ENCODE measurements around the gene POLR2B. TPM values are rescaled to one million over a fixed set of nuclear protein-coding genes. Genes with fewer than 3 reads are reported as not detected.

The POLR2B gene
- total and polyA plus RNA-seq, 7 experiments from 2014 or later = 50.7 to 130 (median 77.9) TPM

GRCh38 chr4:57064120-57064519 is 85.4 kb downstream of the POLR2B start:
- H3K4me3 Mint-ChIP-seq = no peak overlapping the region
- no peak overlapping the region for H3K27ac Mint-ChIP-seq
- ATAC-seq (no peak), DNase-seq (no peak)
- no peaks in the 10 kb centered on the region for H3K36me3 Mint-ChIP-seq
- no peak overlapping the region for H3K4me3 ChIP-seq (ENCODE audit: low read length)
- ChIA-PET CTCF (no interaction called here), POLR2A (no interaction called here)
- no peak overlapping the region for H3K27ac ChIP-seq (ENCODE audit: low read depth, low read length)
- intact Hi-C loops (cut with micrococcal nuclease) = no loop called here
- H3K27me3 ChIP-seq (ENCODE audit: control insufficient read depth in 2 of 2, insufficient read depth in 2 of 2, low read length in 2 of 2) = no peaks in the 10 kb centered on the region
- no peaks in the 10 kb centered on the region for H3K36me3 ChIP-seq (ENCODE audit: control insufficient read depth in 2 of 3, insufficient read depth in 3 of 3, low read length in 3 of 3)
- H3K27me3 Mint-ChIP-seq = peaks cover 0 to 9% (median 6%) of the 10 kb centered on the region in 5 donors
- H3K9me3 Mint-ChIP-seq = no peaks in the 10 kb centered on the region
- H3K4me1 ChIP-seq (ENCODE audit: control insufficient read depth in 2 of 2, insufficient read depth in 2 of 2, low read length in 2 of 2) = no peaks in the 10 kb centered on the region
- H3K4me1 Mint-ChIP-seq = peaks cover 0 to 3% (median 0%) of the 10 kb centered on the region in 7 donors
- no peaks in the 10 kb centered on the region for H3K9me3 ChIP-seq (ENCODE audit: control insufficient read depth in 2 of 3, low read length in 3 of 3)

- ATAC-seq (no peak), DNase-seq (no peak)
- no peak overlapping the region for H3K27ac ChIP-seq (ENCODE audit: low read depth, low read length)
- Mint-ChIP-seq H3K4me3 (no peak overlapping the region), H3K9me3 (no peaks in the 10 kb centered on the region), H3K4me1 (peaks cover 0 to 3% (median 0%) of the 10 kb centered on the region in 7 donors), H3K36me3 (no peaks in the 10 kb centered on the region), H3K27me3 (peaks cover 0 to 7% (median 6%) of the 10 kb centered on the region in 5 donors), H3K27ac (no peak overlapping the region)
- H3K27me3 ChIP-seq (ENCODE audit: control insufficient read depth in 2 of 2, insufficient read depth in 2 of 2, low read length in 2 of 2) = no peaks in the 10 kb centered on the region
- no peak overlapping the region for H3K4me3 ChIP-seq (ENCODE audit: low read length)
- H3K9me3 ChIP-seq (ENCODE audit: control insufficient read depth in 2 of 3, low read length in 3 of 3) = no peaks in the 10 kb centered on the region
- no peaks in the 10 kb centered on the region for H3K36me3 ChIP-seq (ENCODE audit: control insufficient read depth in 2 of 3, insufficient read depth in 3 of 3, low read length in 3 of 3)
- ChIA-PET CTCF (no interaction called here), POLR2A (no interaction called here)
- H3K4me1 ChIP-seq (ENCODE audit: control insufficient read depth in 2 of 2, insufficient read depth in 2 of 2, low read length in 2 of 2) = no peaks in the 10 kb centered on the region
- intact Hi-C loops (cut with micrococcal nuclease) = no loop called here
Measured at GRCh38 chr4:57064811-57065711, 86.4 kb downstream of the POLR2B start.

- no peak for DNase-seq
- Mint-ChIP-seq H3K4me1 (peaks cover 0 to 5% (median 0%) of the 10 kb centered on the region in 7 donors), H3K27me3 (peaks cover 0 to 7% (median 6%) of the 10 kb centered on the region in 5 donors), H3K4me3 (no peak overlapping the region), H3K36me3 (no peaks in the 10 kb centered on the region), H3K27ac (peak overlapping the region in 1 of 9 donors; percentile 47), H3K9me3 (no peaks in the 10 kb centered on the region)
- H3K4me1 ChIP-seq (ENCODE audit: control insufficient read depth in 2 of 2, insufficient read depth in 2 of 2, low read length in 2 of 2) = no peaks in the 10 kb centered on the region
- H3K27ac ChIP-seq (ENCODE audit: low read depth, low read length) = no peak overlapping the region
- H3K27me3 ChIP-seq (ENCODE audit: control insufficient read depth in 2 of 2, insufficient read depth in 2 of 2, low read length in 2 of 2) = no peaks in the 10 kb centered on the region
- H3K9me3 ChIP-seq (ENCODE audit: control insufficient read depth in 2 of 3, low read length in 3 of 3) = no peaks in the 10 kb centered on the region
- H3K4me3 ChIP-seq (ENCODE audit: low read length) = no peak overlapping the region
- no peaks in the 10 kb centered on the region for H3K36me3 ChIP-seq (ENCODE audit: control insufficient read depth in 2 of 3, insufficient read depth in 3 of 3, low read length in 3 of 3)
- ATAC-seq = no peak
- POLR2A ChIA-PET = no interaction called here
- CTCF ChIA-PET = no interaction called here
- intact Hi-C loops (cut with micrococcal nuclease) = no loop called here
Measured at GRCh38 chr4:57065730-57066482, 87.2 kb downstream of the POLR2B start.

GRCh38 chr4:57068237-57068981 is 89.7 kb downstream of the POLR2B start:
- POLR2A ChIA-PET = no interaction called here
- DNase-seq (no peak), ATAC-seq (no peak)
- CTCF ChIA-PET = no interaction called here
- Histone ChIP-seq H3K27me3 (ENCODE audit: control insufficient read depth in 2 of 2, insufficient read depth in 2 of 2, low read length in 2 of 2) (no peaks in the 10 kb centered on the region), H3K9me3 (ENCODE audit: control insufficient read depth in 2 of 3, low read length in 3 of 3) (no peaks in the 10 kb centered on the region), H3K4me3 (ENCODE audit: low read length) (no peak overlapping the region), H3K27ac (ENCODE audit: low read depth, low read length) (no peak overlapping the region), H3K36me3 (ENCODE audit: control insufficient read depth in 2 of 3, insufficient read depth in 3 of 3, low read length in 3 of 3) (no peaks in the 10 kb centered on the region), H3K4me1 (ENCODE audit: control insufficient read depth in 2 of 2, insufficient read depth in 2 of 2, low read length in 2 of 2) (no peaks in the 10 kb centered on the region)
- H3K36me3 Mint-ChIP-seq = no peaks in the 10 kb centered on the region
- peaks cover 0 to 8% (median 0%) of the 10 kb centered on the region in 7 donors for H3K4me1 Mint-ChIP-seq
- no peak overlapping the region for H3K4me3 Mint-ChIP-seq
- no peak overlapping the region for H3K27ac Mint-ChIP-seq
- peaks cover 0 to 6% (median 2%) of the 10 kb centered on the region in 5 donors for H3K27me3 Mint-ChIP-seq
- no peaks in the 10 kb centered on the region for H3K9me3 Mint-ChIP-seq
- intact Hi-C loops (cut with micrococcal nuclease) = no loop called here

DNA sequence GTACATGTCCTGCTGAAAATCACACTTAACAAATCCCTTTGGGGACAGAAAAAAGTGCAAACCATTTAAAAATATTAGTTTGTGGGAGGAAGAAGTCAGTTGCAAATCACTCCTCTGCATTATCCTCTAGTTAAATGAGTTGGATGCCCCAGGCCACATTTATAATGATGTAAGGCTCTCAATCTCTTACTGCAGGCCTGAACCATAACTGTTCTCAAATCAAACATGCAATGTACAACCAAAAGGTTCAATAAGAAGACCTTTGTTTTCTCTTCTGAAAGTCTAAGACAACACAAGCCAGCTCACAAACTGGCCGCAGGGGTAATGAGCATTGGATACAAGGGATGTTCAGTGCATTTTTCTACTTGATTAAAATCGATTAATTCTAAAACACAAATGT is 91.8 kb downstream of the POLR2B start:
- Histone ChIP-seq H3K4me1 (ENCODE audit: control insufficient read depth in 2 of 2, insufficient read depth in 2 of 2, low read length in 2 of 2) (no peaks in the 10 kb centered on the region), H3K9me3 (ENCODE audit: control insufficient read depth in 2 of 3, low read length in 3 of 3) (no peaks in the 10 kb centered on the region), H3K27ac (ENCODE audit: low read depth, low read length) (no peak overlapping the region), H3K27me3 (ENCODE audit: control insufficient read depth in 2 of 2, insufficient read depth in 2 of 2, low read length in 2 of 2) (no peaks in the 10 kb centered on the region), H3K36me3 (ENCODE audit: control insufficient read depth in 2 of 3, insufficient read depth in 3 of 3, low read length in 3 of 3) (no peaks in the 10 kb centered on the region), H3K4me3 (ENCODE audit: low read length) (no peak overlapping the region)
- DNase-seq (no peak), ATAC-seq (no peak)
- H3K27me3 Mint-ChIP-seq = peaks cover 0 to 17% (median 10%) of the 10 kb centered on the region in 5 donors
- no peaks in the 10 kb centered on the region for H3K36me3 Mint-ChIP-seq
- H3K27ac Mint-ChIP-seq = no peak overlapping the region
- POLR2A ChIA-PET = no interaction called here
- peaks cover 0 to 1% (median 0%) of the 10 kb centered on the region in 11 donors for H3K9me3 Mint-ChIP-seq
- H3K4me3 Mint-ChIP-seq = no peak overlapping the region
- intact Hi-C loops (cut with micrococcal nuclease) = no loop called here
- peaks cover 0 to 10% (median 0%) of the 10 kb centered on the region in 7 donors for H3K4me1 Mint-ChIP-seq
- CTCF ChIA-PET = no interaction called here

DNA sequence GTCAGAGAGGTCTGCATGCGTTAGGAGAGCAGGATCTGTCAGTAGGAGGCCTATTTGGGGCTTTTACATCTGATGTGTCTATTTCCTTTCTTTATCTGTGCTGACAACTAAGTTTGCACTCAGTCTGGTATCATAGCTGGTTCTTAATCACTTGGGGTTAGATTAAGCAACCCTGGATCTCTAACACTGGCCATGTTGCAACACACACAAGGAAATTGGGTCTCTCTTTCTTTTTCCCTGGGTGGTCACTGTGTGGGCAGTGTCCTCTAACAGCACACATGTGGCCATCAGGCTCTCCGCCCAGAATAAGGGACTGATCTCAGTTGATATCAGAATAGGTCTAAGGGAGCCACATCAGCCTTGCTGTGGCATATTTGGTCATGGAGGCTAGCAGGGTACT is 92.6 kb downstream of the POLR2B start:
- H3K4me1 ChIP-seq (ENCODE audit: control insufficient read depth in 2 of 2, insufficient read depth in 2 of 2, low read length in 2 of 2) = no peaks in the 10 kb centered on the region
- intact Hi-C loops (cut with micrococcal nuclease) = no loop called here
- peaks cover 0 to 10% (median 0%) of the 10 kb centered on the region in 7 donors for H3K4me1 Mint-ChIP-seq
- ChIA-PET CTCF (no interaction called here), POLR2A (no interaction called here)
- peak; percentile 69 for ATAC-seq
- H3K4me3 Mint-ChIP-seq = no peak overlapping the region
- no peaks in the 10 kb centered on the region for H3K36me3 Mint-ChIP-seq
- no peak for DNase-seq
- H3K27ac ChIP-seq (ENCODE audit: low read depth, low read length) = no peak overlapping the region
- no peak overlapping the region for H3K4me3 ChIP-seq (ENCODE audit: low read length)
- H3K9me3 ChIP-seq (ENCODE audit: control insufficient read depth in 2 of 3, low read length in 3 of 3) = no peaks in the 10 kb centered on the region
- no peaks in the 10 kb centered on the region for H3K36me3 ChIP-seq (ENCODE audit: control insufficient read depth in 2 of 3, insufficient read depth in 3 of 3, low read length in 3 of 3)
- H3K27ac Mint-ChIP-seq = no peak overlapping the region
- H3K27me3 ChIP-seq (ENCODE audit: control insufficient read depth in 2 of 2, insufficient read depth in 2 of 2, low read length in 2 of 2) = no peaks in the 10 kb centered on the region
- peaks cover 0 to 1% (median 0%) of the 10 kb centered on the region in 11 donors for H3K9me3 Mint-ChIP-seq
- peaks cover 0 to 17% (median 10%) of the 10 kb centered on the region in 5 donors for H3K27me3 Mint-ChIP-seq

All from naive thymus-derived CD4-positive, alpha-beta T cell (primary cell).